Measurements from ENCODE around the gene SNX19.

SNX19 gene

DNA sequence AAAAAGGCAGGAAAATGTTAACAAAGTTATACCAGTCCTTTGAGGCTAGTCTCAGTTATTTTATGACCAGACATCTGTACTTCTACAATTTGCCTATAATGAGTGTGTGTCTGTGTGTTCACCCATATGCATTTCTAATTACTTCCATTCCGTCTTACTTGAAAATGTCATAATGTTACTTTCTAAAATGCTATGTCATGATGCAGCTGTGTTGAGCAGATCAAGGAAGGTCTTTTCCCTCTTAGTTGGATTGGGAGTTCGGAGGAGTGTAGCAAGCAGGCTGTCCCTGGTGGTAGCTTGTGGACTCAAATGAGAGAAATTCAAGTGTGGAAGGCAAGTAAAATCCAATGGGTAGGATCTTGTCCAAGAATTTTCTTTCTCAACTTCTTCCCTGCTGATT lies 3.0 kb downstream of the SNX19 start:
- H3K4me1 Mint-ChIP-seq (ENCODE audit: low read depth), result peaks cover 47% of the 10 kb centered on the region
- no peak for DNase-seq
- H3K36me3 Mint-ChIP-seq (ENCODE audit: low read depth), result peaks cover 78% of the 10 kb centered on the region
- H3K27ac Mint-ChIP-seq, result no peak overlapping the region
- H3K27me3 Mint-ChIP-seq, result no peaks in the 10 kb centered on the region
- H3K4me3 Mint-ChIP-seq, result no peak overlapping the region
- peaks cover 29% of the 10 kb centered on the region for H3K9me3 Mint-ChIP-seq

DNA sequence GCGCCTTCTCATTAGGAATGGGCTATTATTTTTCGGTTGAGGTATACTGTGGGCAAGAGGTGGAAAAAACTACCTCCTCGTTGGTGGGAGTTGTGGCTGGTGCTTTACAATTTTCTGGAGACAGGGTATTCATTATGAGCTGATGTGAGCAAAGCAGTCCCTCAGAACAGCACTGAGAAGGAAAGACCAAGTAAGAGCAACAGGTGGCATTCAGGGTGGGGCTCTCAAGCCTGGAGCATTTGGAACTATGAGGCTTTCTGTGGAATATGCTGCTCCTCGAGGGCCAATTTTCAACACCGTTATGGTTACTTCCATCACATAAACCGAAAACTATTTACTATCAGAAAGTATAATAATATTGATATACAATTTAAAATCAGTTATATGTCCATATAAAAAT lies 3.7 kb downstream of the SNX19 start:
- Mint-ChIP-seq H3K4me1 (ENCODE audit: low read depth) (peaks cover 47% of the 10 kb centered on the region), H3K4me3 (no peak overlapping the region), H3K27ac (no peak overlapping the region), H3K36me3 (ENCODE audit: low read depth) (peaks cover 85% of the 10 kb centered on the region), H3K27me3 (no peaks in the 10 kb centered on the region), H3K9me3 (peaks cover 29% of the 10 kb centered on the region)
- DNase-seq, result no peak

DNA sequence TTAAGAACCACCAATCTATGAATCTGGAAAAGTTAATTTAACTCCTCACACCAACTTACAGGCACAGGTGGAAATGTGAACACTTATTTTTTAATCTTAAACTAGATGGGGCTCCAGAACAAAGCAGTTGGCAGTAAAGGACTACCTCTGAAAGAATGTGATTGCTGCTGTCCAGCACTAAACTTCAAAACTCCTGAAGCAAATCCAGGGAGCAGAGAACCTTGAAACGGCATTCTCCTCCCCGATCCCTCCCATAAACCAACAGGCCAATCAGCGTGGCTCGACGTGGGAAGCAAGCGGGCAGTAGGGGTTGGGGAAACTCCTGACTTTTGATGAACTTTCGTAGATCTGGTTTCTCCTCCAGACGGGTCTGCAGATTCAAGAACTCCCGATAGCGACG lies 5.0 kb downstream of the SNX19 start:
- H3K4me3 Mint-ChIP-seq, result no peak overlapping the region
- H3K9me3 Mint-ChIP-seq, result peaks cover 29% of the 10 kb centered on the region
- H3K4me1 Mint-ChIP-seq (ENCODE audit: low read depth), result peaks cover 39% of the 10 kb centered on the region
- no peak for DNase-seq
- H3K27me3 Mint-ChIP-seq, result no peaks in the 10 kb centered on the region
- no peak overlapping the region for H3K27ac Mint-ChIP-seq
- H3K36me3 Mint-ChIP-seq (ENCODE audit: low read depth), result peaks cover 97% of the 10 kb centered on the region

DNA sequence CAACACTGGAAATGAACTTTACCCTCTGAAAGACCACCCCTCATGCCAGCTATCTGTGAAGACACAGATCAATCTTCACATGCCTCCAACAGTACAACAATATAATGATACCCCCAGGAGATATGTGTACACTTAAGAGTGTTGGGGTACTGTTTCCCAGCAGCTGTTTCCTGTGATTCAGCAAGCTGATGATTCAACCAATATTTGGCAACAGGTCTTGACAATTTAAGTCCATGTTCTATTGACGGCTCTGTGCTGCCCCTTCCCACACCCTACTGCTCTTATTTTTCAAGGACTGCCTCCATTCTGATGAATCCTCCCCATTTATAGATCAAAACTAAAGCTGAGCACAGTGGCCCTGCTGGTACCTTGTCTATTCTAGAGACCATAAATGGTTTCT lies 6.6 kb downstream of the SNX19 start:
- H3K4me1 Mint-ChIP-seq (ENCODE audit: low read depth), result peaks cover 34% of the 10 kb centered on the region

DNA sequence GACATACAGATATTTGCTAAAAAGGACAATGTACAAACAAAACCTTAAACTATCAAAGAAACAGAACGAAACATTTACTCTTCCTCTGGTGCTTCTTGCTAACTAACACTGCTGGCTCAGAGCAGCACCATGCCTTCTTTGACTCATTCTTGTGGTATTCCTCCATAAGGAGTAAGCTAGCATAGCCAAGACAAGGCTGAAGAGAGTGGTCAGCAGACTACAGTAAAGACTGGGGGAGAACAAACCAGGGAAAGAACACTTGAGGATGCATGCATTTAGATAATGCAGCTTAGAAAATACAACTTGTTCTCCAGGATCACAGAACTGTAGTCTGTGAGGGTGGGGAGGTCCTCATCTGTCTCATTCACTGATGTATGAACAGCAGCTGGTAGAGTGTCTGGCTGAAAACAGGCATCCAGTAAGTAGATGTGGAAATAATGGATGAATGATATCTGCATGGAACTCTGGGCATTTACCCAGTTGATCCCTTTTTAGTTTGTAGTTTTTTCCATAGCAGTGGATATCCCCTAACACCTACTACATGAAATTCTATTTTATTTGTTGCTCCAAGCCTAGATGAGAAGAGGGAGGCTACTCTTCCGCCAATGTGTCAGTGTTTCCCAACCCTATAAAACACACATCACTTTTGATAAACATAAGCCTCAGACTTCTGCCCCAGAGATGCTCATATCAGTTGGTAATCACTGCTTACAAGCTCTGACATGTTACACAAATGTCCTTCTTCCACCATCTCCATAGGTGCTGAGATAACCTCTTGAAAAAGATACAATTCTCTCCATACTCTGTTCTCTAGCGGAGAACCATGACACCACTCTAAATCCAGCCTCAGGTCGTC lies 7.3 kb downstream of the SNX19 start:
- peaks cover 21% of the 10 kb centered on the region for H3K9me3 Mint-ChIP-seq
- H3K4me1 Mint-ChIP-seq (ENCODE audit: low read depth), result peaks cover 31% of the 10 kb centered on the region
- no peak overlapping the region for H3K4me3 Mint-ChIP-seq
- DNase-seq, result no peak
- peaks cover 100% of the 10 kb centered on the region for H3K36me3 Mint-ChIP-seq (ENCODE audit: low read depth)
- H3K27me3 Mint-ChIP-seq, result no peaks in the 10 kb centered on the region
- peak overlapping the region; percentile 60 for H3K27ac Mint-ChIP-seq

More for the DNA sequence above, 6.6 kb downstream of the SNX19 start:
- Mint-ChIP-seq H3K4me3 (no peak overlapping the region), H3K9me3 (peaks cover 26% of the 10 kb centered on the region), H3K27me3 (no peaks in the 10 kb centered on the region), H3K27ac (no peak overlapping the region), H3K36me3 (ENCODE audit: low read depth) (peaks cover 100% of the 10 kb centered on the region)
- no peak for DNase-seq

DNA sequence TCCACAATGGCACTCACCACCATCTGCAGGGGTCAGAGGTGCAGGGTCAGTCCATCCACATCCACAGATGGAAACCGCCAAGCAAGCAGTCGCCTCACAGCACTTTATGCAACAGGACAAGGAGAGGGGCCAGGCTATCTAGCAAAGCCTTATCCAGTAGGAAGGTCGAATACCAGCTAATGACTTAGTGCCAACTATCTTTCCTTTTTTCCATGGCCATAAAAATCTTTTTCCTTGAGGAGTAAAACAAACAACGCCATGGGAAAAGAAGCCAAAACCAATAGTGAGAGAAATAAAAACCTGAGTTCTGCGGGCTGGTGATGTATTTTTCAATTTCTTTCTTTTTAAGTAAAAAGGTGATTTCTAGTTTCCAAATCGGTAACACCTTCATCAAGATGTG lies 8.2 kb downstream of the SNX19 start:
- DNase-seq, result no peak
- Mint-ChIP-seq H3K9me3 (peaks cover 13% of the 10 kb centered on the region), H3K4me1 (ENCODE audit: low read depth) (peaks cover 25% of the 10 kb centered on the region), H3K36me3 (ENCODE audit: low read depth) (peaks cover 98% of the 10 kb centered on the region), H3K27ac (no peak overlapping the region), H3K27me3 (no peaks in the 10 kb centered on the region), H3K4me3 (no peak overlapping the region)

DNA sequence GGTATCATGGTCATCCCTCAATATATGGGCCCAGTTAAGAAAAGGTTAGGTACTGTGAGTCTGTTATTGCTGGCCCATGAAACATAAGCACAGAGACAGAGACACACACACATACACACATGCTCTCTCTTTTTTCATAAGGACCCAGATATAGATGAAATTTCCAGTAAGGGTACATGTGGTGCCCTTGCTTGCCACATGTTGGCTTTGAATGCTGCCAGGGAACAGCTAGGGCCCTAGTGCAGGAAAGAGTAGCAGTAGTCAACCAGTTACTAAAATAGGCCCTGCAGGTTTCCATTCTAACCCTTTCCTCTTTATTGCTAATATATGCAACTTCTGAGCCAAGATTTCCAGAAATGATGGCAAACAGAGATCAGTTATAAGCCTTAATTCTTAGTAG lies 9.1 kb downstream of the SNX19 start:
- DNase-seq, result no peak
- Mint-ChIP-seq H3K4me3 (no peak overlapping the region), H3K4me1 (ENCODE audit: low read depth) (peaks cover 22% of the 10 kb centered on the region), H3K9me3 (peaks cover 8% of the 10 kb centered on the region), H3K36me3 (ENCODE audit: low read depth) (peaks cover 98% of the 10 kb centered on the region), H3K27me3 (no peaks in the 10 kb centered on the region), H3K27ac (no peak overlapping the region)

DNA sequence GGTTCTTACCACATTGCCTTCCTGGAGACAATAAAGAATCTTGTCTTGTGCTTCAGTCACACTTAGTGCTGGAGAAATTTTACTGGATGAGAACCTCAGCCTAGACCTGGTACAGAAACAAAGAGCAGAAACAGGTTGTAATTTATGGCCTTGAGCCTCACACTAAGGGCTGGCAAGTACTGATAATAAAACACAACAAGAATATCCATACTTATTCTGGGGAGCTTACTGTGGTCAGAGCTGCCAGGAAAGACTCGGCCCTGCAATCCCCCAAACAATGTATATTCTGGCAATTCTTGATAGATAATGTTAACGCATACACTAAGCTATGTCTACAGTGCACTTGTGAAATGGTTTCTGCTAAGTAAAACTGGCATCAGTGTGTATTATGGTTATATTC lies 9.7 kb downstream of the SNX19 start:
- Mint-ChIP-seq H3K36me3 (ENCODE audit: low read depth) (peaks cover 98% of the 10 kb centered on the region), H3K4me3 (no peak overlapping the region), H3K27ac (no peak overlapping the region), H3K27me3 (no peaks in the 10 kb centered on the region), H3K4me1 (ENCODE audit: low read depth) (peaks cover 19% of the 10 kb centered on the region), H3K9me3 (peaks cover 2% of the 10 kb centered on the region)
- DNase-seq, result no peak

DNA sequence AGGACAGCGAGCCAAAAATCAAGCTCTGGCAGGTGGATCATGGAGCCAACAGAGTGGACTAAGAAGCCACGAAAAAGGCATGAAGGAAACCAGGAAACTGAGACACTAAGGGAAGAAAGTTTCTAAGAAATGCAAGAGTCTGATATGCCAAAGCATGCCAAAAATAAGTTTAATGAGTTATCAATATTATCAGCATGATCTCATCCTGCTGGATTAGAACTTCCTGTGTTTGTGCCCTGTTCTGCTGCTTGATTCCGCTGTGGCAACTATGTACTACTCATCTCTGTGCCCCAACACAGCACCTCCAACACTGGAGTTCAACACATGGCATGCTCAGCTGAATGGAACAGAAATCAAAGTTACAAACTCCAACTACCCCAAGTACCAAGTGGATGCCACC lies 10.8 kb downstream of the SNX19 start:
- peaks cover 17% of the 10 kb centered on the region for H3K4me1 Mint-ChIP-seq (ENCODE audit: low read depth)
- H3K27ac Mint-ChIP-seq, result no peak overlapping the region
- no peaks in the 10 kb centered on the region for H3K27me3 Mint-ChIP-seq
- DNase-seq, result no peak
- no peaks in the 10 kb centered on the region for H3K9me3 Mint-ChIP-seq
- H3K36me3 Mint-ChIP-seq (ENCODE audit: low read depth), result peaks cover 97% of the 10 kb centered on the region
- no peak overlapping the region for H3K4me3 Mint-ChIP-seq

DNA sequence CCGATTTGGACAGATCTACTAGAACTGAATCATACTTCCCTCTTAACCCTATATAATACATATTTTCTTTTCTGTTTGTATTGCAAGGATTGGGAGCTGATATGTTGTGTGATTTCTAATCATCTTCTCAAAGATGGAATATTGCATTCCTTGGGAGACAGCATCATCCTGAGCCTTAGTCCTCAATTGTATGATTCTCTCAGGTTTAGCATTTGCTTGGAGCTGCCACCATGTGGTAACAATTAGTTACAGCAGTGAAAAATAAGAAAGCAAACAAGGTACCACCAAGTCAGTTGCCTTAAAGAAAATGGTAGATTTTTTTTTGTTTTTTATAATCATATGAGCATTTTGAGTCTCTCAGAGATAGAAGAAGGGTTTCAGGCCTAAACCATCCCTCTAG lies 11.9 kb downstream of the SNX19 start:
- H3K4me3 Mint-ChIP-seq, result no peak overlapping the region
- peaks cover 9% of the 10 kb centered on the region for H3K4me1 Mint-ChIP-seq (ENCODE audit: low read depth)
- DNase-seq, result no peak
- no peaks in the 10 kb centered on the region for H3K9me3 Mint-ChIP-seq
- no peaks in the 10 kb centered on the region for H3K27me3 Mint-ChIP-seq
- peaks cover 97% of the 10 kb centered on the region for H3K36me3 Mint-ChIP-seq (ENCODE audit: low read depth)
- H3K27ac Mint-ChIP-seq, result no peak overlapping the region

DNA sequence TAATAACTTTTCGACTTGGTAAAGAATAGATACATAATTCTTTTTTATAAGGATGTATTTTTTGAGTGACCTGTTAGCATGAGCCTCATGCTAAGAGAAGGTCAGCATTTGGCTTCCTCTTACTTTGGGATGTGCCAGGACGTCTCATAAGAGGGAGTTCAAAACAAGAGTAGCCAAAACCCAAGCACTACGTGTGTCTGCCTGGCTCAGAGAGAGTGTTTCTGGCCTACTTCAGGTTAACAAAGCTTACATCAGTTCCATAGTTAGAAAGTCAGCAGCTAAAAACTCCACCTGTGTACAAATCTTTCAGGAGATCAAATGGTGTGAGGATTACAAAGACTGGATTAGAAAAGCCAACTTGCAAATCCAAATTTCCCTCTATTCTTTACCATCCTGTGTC lies 13.9 kb downstream of the SNX19 start:
- DNase-seq, result no peak
- peaks cover 3% of the 10 kb centered on the region for H3K4me1 Mint-ChIP-seq (ENCODE audit: low read depth)
- H3K9me3 Mint-ChIP-seq, result no peaks in the 10 kb centered on the region
- H3K36me3 Mint-ChIP-seq (ENCODE audit: low read depth), result peaks cover 97% of the 10 kb centered on the region
- no peaks in the 10 kb centered on the region for H3K27me3 Mint-ChIP-seq
- no peak overlapping the region for H3K27ac Mint-ChIP-seq
- H3K4me3 Mint-ChIP-seq, result no peak overlapping the region

DNA sequence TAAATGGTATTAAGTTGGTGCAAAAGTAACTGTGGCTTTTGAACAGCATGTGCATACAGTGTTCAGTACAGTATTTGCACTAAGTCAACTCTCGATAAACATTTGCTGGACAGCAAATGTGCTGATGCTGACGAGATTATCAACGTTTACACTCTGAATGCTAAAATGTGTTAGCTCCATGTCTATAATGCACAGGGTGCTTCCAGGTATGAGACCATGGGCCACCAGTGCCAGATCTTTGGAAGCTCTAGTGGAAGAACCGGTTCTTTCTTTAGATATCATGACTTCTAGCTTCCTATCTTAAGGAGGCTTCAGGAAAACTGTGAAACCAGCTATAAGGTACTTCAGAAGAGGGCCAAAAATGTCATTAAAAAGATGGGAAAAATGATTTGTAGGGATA lies 17.2 kb downstream of the SNX19 start:
- H3K27me3 Mint-ChIP-seq, result no peaks in the 10 kb centered on the region
- H3K9me3 Mint-ChIP-seq, result no peaks in the 10 kb centered on the region
- H3K4me3 Mint-ChIP-seq, result no peak overlapping the region
- no peak for DNase-seq
- H3K36me3 Mint-ChIP-seq (ENCODE audit: low read depth), result peaks cover 97% of the 10 kb centered on the region
- H3K27ac Mint-ChIP-seq, result no peak overlapping the region
- H3K4me1 Mint-ChIP-seq (ENCODE audit: low read depth), result peaks cover 9% of the 10 kb centered on the region

DNA sequence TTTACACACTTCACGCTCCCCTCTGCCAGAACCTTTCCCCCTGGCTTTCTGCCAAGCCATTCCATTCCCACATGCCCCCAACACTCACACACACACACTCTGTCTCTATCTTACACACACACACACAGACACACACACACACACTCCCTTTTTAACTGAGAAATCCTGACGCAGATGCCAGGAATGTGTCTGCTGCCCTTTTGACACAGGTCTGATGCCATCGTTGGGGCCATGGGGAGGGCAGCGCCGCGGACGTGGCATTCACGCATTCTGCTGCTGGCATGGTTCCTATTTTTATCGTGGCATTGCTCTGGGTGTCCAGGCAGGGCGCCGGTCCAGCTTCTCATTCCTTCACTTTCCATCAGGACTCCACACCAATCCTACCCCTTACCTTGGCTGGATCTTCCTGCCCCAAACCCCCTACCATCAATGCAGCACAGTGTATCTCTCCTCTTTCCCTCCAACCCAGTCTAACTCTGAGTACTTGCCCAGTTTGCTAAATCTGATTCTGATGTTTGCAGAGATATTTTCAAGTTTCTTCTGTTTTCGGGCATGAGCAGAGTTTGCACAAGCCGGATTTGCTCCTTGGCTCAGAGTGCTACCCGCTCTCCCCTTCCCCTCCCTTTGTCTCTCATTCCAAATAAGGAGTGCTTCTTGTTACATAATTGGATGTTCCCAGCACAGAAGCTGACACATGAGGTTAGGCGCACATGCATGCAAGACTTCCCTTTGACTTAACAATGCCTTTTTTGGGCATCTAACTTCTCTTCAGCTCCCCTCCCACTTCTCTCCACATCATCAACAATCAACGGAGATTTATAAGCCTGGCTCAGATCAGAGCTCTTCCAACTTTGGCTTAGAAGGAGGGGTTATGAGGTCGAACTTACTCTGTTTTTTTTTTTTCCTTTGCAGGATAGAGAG lies 18.8 kb downstream of the SNX19 start:
- Mint-ChIP-seq H3K4me1 (ENCODE audit: low read depth) (peaks cover 8% of the 10 kb centered on the region), H3K36me3 (ENCODE audit: low read depth) (peaks cover 99% of the 10 kb centered on the region), H3K27me3 (no peaks in the 10 kb centered on the region), H3K4me3 (no peak overlapping the region), H3K27ac (peak overlapping the region; percentile 34), H3K9me3 (no peaks in the 10 kb centered on the region)
- no peak for DNase-seq

DNA sequence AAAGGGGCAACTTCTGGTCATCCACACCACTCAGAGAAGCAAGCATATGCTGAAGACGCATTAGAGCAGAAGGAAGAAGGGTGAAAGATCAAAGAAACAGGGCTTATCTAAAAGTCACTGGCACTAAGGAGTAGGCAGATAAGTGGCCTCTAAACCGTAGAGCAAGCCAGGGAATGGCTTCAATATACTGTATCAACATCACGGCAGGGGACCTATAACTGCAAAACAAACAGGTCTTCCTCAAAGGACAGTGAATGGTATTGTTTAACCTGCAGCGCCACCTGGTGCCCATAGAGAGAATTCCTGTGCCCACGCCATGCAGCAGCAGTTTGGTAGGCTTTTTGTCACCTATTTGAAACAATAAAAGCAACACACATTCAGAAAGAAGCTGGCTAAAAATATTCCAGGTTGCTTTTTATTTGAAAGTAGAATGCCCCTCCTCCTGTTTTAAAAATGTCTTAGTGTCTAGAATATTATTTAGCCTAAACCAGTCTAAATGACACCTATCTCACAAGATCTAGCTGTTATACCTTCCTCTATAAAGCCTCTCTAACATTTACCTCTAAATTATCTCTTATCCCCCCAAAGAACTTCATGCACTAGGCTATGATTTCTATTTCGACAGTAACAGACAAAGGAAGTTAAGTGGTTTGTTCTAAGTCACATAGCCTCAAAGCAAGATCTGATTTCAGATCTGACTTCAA lies 21.8 kb downstream of the SNX19 start:
- Mint-ChIP-seq H3K9me3 (no peaks in the 10 kb centered on the region), H3K4me3 (no peak overlapping the region), H3K27me3 (no peaks in the 10 kb centered on the region), H3K36me3 (ENCODE audit: low read depth) (peaks cover 75% of the 10 kb centered on the region), H3K27ac (peak overlapping the region; percentile 60), H3K4me1 (ENCODE audit: low read depth) (peaks cover 8% of the 10 kb centered on the region)
- peak; percentile 61 for DNase-seq
